ENCODE results near the gene VPS16.
"Not testable (repeated sequence)": the region's sequence is repeated elsewhere in the genome, so short reads cannot be mapped to it uniquely, and the experiment has no call there.

Gene VPS16

GRCh38 chr20:2869381-2869780 is 28.8 kb downstream of the VPS16 start:
- DNase-seq (ENCODE audit: low read depth in 2 of 2): no peak

- no peak for DNase-seq (ENCODE audit: low read depth in 2 of 2)
Observed at GRCh38 chr20:2871111-2871465, 30.5 kb downstream of the VPS16 start.

GRCh38 chr20:2871661-2872458 is 31.3 kb downstream of the VPS16 start:
- DNase-seq (ENCODE audit: low read depth in 2 of 2): no peak

GRCh38 chr20:2872459-2873009 is 32.0 kb downstream of the VPS16 start:
- DNase-seq (ENCODE audit: low read depth in 2 of 2): peak; percentile 59 to 72

- peak; percentile 83 to 88 for DNase-seq (ENCODE audit: low read depth in 2 of 2)
Observed at GRCh38 chr20:2873010-2873746, 32.6 kb downstream of the VPS16 start, which contains the start of gene PTPRA. Gene PTPRA (plus strand): TSS chr20:2873481. CDS start chr20:2964278, 90,797 bp downstream.

GRCh38 chr20:2873747-2874041 is 33.1 kb downstream of the VPS16 start:
- DNase-seq (ENCODE audit: low read depth in 2 of 2): peak in 1 of 2 experiments; percentile 41

- DNase-seq (ENCODE audit: low read depth in 2 of 2): no peak
Observed at GRCh38 chr20:2874456-2874855, 33.9 kb downstream of the VPS16 start.

- no peak for DNase-seq (ENCODE audit: low read depth in 2 of 2)
Observed at GRCh38 chr20:2875690-2876203, 35.2 kb downstream of the VPS16 start.

GRCh38 chr20:2878515-2878914 is 38.0 kb downstream of the VPS16 start:
- no peak for DNase-seq (ENCODE audit: low read depth in 2 of 2)

- no peak for DNase-seq (ENCODE audit: low read depth in 2 of 2)
Observed at GRCh38 chr20:2879146-2879545, 38.6 kb downstream of the VPS16 start.

- DNase-seq (ENCODE audit: low read depth in 2 of 2): no peak
Observed at GRCh38 chr20:2880650-2881049, 40.1 kb downstream of the VPS16 start.

- no peak for DNase-seq (ENCODE audit: low read depth in 2 of 2)
Observed at GRCh38 chr20:2883726-2884637, 43.4 kb downstream of the VPS16 start.

- no peak for DNase-seq (ENCODE audit: low read depth in 2 of 2)
Observed at GRCh38 chr20:2887715-2888114, 47.2 kb downstream of the VPS16 start.

- no peak for DNase-seq (ENCODE audit: low read depth in 2 of 2)
Observed at GRCh38 chr20:2888224-2888955, 47.8 kb downstream of the VPS16 start.

- no peak for DNase-seq (ENCODE audit: low read depth in 2 of 2)
Observed at GRCh38 chr20:2889209-2889608, 48.7 kb downstream of the VPS16 start.

GRCh38 chr20:2889797-2890196 is 49.3 kb downstream of the VPS16 start:
- DNase-seq (ENCODE audit: low read depth in 2 of 2): no peak

- no peak for DNase-seq (ENCODE audit: low read depth in 2 of 2)
Observed at GRCh38 chr20:2890742-2891141, 50.2 kb downstream of the VPS16 start.

GRCh38 chr20:2891343-2891742 is 50.8 kb downstream of the VPS16 start:
- no peak for DNase-seq (ENCODE audit: low read depth in 2 of 2)

GRCh38 chr20:2892376-2892775 is 51.8 kb downstream of the VPS16 start:
- DNase-seq (ENCODE audit: low read depth in 2 of 2): no peak

GRCh38 chr20:2894221-2894620 is 53.7 kb downstream of the VPS16 start:
- DNase-seq (ENCODE audit: low read depth in 2 of 2): no peak

GRCh38 chr20:2895154-2895553 is 54.6 kb downstream of the VPS16 start:
- DNase-seq (ENCODE audit: low read depth in 2 of 2): not testable (repeated sequence)
